C4-2B (cell line): ENCODE data around the gene CAMTA1.

Experiments used
- CTCF ChIP-seq: fragments of 450-650 bp; conservative IDR thresholded peaks from 2 replicates; pipeline ENCODE4 v1.5.1; 2017; ENCODE audit warnings: mild to moderate bottlenecking
- ZFX ChIP-seq: fragments of 450-650 bp; IDR thresholded peaks from 2 replicates; pipeline ENCODE4 v1.6.1; 2017

GRCh38 chr1:7355646-7356045 is 570.4 kb downstream of the CAMTA1 start:
- TF ChIP-seq CTCF: no peak
- no peak for TF ChIP-seq ZFX
